Activated CD4-positive, CD25-positive, alpha-beta regulatory T cell treated with anti-CD3 and anti-CD28 coated beads, Interleukin-2, amount 50 U/mL, for 72 hours (primary cell): ENCODE measurements around the gene ISG15.
A peak's percentile ranks its signal among the peaks of the same experiment; 100 is the strongest.
"Not testable (repeated sequence)": the region's sequence is repeated elsewhere in the genome, so short reads cannot be mapped to it uniquely, and the experiment has no call there.

Experiments
- DNase-seq: peaks from one replicate; pipeline ENCODE4 v3.0.0; 2021

Gene ISG15

DNA sequence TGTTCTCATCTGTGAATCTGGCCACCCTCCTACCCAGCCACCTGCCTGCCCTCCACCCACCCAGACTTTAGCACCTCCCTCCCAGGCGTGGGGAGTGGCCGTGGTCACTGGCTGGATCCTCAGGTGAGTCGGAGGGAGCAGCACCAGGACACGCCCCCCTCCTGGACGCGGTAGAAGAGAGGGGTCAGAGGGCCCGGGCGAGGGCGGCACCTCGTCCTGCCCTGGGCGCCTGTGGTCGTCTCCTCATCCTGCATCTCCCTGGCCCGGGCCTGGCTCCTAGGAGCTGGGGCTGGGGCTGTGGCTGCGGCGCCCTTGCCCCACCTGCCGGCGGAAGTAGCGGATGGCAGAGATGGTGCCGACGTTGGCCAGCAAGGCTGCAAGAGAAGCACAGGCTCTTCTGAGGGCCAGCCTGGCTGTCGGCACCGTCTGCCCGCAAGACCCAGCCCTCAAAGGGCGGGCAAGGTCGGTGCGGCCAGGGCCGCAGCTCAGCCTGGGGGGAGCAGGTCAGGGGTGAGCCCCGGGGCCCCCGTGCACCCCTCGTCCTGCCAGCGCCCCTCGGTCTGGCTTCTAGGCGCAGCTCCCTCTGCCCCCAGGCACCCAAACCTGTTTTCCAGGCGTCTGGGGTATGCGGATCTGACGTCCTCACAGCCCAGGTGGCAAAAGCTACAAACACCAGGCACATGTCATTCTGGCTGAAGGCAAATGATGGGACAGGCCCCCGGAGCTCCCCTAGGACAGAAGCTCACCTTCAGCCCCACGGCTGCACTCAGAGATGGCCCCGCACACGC, 37.2 kb upstream of the ISG15 start:
- DNase-seq: peak; percentile 64

DNA sequence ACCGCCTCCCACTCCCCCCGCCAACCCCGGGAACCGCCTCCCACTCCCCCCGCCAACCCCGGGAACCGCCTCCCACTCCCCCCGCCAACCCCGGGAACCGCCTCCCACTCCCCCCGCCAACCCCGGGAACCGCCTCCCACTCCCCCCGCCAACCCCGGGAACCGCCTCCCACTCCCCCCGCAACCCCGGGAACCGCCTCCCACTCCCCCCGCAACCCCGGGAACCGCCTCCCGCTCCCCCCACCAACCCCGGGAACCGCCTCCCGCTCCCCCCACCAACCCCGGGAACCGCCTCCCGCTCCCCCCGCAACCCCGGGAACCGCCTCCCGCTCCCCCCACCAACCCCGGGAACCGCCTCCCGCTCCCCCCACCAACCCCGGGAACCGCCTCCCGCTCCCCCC, 36.5 kb upstream of the ISG15 start:
- DNase-seq: not testable (repeated sequence)

DNA sequence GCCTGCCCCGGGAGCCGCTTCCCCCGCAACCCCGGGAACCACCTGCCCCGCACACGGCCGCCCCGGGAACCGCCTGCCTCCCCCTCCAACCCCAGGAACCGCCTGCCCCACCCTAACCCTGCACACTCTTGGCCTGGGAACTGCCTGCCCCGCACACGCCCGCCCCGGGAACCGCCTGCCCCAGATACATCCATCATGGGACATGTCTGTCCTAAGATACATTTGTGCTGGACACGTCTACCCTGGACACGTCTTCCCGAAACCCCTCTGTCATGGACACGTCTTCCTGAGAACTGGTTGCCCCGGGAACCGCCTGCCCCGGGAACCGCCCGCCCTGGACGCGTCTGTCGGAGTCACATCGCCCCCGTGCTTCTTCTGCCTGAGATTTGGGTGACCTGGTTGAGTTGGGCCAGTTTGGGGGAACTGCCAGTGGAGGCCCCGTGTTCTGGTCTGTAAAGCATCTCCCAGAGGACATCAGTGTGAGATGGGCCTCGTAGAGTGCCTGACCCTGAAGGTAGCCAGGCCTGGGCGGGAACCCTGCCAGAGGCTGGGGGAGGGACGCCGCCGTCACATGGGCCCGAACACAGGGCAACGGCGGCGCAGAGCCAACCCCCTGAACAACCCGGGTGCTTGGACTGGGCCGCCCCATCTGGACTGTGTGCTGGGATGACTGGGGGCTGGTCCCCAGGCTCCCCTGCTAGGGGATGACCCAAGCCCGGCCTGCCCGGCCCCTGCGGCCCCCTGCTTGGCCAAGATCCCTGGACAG, 35.0 kb upstream of the ISG15 start:
- DNase-seq: peak; percentile 32

DNA sequence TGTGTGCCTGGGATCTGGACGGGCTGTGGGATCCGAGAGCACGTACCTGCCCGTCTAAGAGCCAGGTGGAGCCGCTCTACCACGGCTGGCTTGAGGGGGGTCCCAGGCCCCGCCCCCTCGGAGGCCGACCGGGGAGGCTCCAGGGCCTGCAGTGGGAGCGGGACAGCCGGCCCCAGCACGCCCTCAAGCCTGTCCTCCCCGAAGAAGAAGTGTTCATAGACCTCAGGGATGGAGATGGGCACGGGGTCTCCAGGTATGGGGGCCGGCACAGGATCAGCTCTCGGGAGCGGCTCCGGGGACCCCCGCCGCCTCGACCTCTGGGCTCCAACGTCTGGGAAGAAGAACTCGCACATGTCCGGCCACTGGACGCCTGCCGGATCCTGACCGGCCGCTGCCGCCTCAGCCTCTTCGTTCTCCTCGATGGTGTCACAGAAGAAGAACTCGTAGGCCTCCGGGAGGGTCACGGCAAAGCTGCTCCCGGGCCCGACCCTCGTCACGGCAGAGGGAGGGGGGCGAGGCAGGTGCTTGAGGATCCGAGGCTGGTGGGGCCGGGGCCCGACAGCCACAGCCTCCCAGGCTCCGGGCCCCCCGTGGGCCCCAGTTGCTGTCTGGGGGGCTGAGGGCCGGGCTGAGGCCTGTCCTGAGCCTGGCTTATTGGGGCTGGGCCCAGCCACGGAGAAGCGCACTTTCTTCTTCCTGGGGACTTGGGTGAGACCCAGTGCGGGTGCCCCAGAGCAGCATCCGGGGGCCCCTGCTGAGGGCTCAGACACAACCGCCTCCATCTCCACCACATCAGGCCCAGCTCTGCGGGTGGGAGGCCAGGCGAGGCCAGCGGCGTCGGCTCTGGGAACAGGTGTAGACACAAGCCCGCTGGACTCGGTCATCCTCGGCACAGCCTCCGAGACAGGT, 34.2 kb upstream of the ISG15 start:
- peak; percentile 30 for DNase-seq

GRCh38 chr1:979744-980072, 33.6 kb upstream of the ISG15 start:
- DNase-seq: no peak

DNA sequence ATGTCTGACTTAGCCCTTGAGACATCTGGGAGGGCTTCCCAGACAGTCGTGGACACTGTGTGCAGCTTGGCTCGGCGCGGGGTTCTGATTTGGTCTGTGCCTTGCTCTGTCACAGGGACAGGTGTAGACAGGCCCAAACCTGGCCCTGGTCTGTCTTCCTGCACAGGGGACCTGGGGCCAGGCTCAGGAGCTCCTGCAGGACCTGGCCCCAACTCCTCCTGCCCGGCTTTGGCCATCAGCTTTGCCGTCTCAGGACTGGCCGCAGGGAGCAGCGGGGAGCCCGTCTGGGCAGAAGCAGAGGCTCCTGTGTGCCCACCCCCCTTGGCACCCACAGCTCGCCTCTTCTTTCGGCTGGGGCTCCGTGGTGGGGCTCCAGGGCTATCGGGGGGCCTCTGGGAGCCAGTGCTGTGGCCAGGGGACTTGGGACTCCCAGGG, 33.1 kb upstream of the ISG15 start:
- peak; percentile 32 for DNase-seq

DNA sequence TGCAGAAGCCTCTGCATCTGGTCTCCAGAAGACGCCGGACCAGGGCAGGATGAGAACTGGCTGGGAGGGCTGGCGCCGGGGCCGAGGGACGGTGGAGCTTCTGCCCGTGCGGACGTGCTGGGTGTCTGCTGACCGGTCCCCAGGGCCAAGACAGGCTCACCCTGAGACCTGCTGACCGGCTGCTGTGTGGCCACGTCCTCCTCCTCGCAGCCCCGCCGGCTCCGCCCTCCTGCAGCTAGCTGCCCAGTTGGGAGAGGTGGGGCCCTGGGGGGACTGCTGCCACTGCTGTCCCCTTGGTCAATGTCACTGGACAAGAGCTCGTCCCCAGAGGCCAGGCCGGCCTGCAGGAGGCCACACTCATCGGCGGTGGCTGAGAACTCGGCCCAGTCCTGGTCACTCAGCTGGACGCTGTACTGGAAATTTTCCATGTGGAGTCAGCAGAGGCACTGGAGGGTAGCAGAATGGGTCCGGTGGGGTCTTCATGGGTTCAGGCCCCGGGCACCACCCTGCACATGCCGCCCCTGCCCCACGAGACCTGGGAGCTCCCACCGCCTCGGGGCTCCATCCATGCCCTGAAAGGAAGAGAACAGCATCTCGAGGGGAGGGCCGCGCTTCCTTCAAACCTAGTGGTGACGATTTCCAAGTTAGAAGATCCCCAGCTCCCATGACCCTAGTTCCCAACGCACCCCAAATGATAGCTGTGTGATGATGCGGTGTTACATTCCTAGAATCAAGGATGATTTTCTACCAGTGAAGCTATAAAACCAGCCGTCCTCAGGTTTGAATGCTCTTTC, 32.5 kb upstream of the ISG15 start:
- no peak for DNase-seq

GRCh38 chr1:981491-981954, 31.8 kb upstream of the ISG15 start:
- DNase-seq: no peak

GRCh38 chr1:981955-982558, 31.2 kb upstream of the ISG15 start, which contains the start of gene PERM1:
Gene PERM1 (minus strand): TSS chr1:982093. CDS start chr1:981029, 1,064 bp downstream.
- DNase-seq: no peak

GRCh38 chr1:982765-983436, 30.4 kb upstream of the ISG15 start:
- DNase-seq: no peak

- DNase-seq: peak; percentile 76
Observed at GRCh38 chr1:983798-984475, 29.4 kb upstream of the ISG15 start.

GRCh38 chr1:984476-984814, 28.9 kb upstream of the ISG15 start:
- DNase-seq: no peak

GRCh38 chr1:985126-985525, 28.2 kb upstream of the ISG15 start:
- no peak for DNase-seq

DNA sequence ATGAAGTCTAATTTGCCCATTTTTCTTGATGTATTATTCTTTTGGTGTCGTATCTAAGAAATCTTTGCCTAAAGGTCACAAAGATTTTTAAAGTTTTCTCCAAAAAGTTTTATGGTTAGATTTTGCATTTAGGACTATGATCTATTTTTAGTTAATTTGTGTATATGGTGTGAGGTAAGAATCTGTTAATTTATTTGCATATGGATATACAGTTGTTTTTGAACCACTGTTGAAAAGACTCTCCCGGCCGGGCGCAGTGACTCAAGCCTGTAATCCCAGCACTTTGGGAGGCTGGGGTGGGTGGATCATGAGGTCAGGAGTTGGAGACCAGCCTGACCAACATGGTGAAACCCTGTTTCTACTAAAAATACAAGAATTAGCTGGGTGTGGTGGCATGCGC, 25.2 kb upstream of the ISG15 start:
- DNase-seq: not testable (repeated sequence)

- DNase-seq: not testable (repeated sequence)
Observed at GRCh38 chr1:991275-991674, 22.0 kb upstream of the ISG15 start.

- no peak for DNase-seq
Observed at GRCh38 chr1:991895-992294, 21.4 kb upstream of the ISG15 start.

GRCh38 chr1:992362-992761, 20.9 kb upstream of the ISG15 start:
- no peak for DNase-seq

GRCh38 chr1:993379-993995, 19.8 kb upstream of the ISG15 start:
- no peak for DNase-seq

GRCh38 chr1:994546-994945, 18.8 kb upstream of the ISG15 start:
- DNase-seq: not testable (repeated sequence)
